HG03025 (cell line): ENCODE data around the gene OR13C5.

Source experiments
- ATAC-seq: cut with Tn5 transposase; IDR thresholded peaks from one replicate; pipeline ENCODE4 v1.9.1; 2021; ENCODE audit warnings: mild to moderate bottlenecking, moderate library complexity; ENCODE audit not compliant: unreplicated experiment, low FRiP score

The OR13C5 gene

DNA sequence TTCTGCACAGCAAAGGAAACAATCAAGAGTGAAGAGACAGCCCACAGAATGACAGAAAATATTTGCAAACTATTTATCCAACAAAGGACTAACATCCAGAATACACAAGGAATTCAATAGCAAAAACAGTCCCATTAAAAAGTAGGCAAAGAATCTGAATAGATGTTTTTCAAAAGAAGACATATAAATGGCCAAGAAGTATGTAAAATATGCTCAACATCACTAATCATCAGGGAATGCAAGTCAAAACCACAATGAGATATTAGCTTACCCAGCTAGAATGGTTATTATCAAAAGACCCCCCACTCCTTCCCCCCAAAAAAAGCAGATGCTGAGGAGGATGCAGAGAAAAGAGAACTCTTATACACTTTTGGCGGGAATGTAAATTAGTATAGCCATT, 43.7 kb downstream of the OR13C5 start:
- ATAC-seq = no peak

DNA sequence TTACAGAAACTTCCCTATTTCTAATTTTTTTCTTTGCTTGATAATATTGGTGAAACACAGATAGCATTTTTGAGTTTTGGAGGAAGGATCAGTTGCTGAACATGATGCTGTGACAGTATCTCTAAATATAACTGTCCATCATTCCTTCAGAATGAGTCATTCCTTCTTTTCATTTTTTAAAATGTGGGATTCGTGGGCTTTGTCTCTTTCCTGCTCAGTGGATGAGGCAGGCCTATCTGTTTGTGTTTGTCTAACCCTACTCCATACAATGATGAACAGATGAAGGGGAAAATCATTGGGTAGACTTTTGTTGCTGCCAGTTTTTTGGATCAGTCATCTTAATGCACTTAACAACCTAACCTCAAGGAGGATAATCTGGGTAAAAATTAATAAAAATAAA, 46.0 kb downstream of the OR13C5 start:
- ATAC-seq = no peak
